Body of pancreas (tissue), 4 donors: ENCODE data around the gene RSRC1. TPM values are rescaled to one million over a fixed set of nuclear protein-coding genes. Genes with fewer than 3 reads are reported as not detected.
A peak's percentile ranks its signal among the peaks of the same experiment; 100 is the strongest.

Experiments used
- ATAC-seq: fragments of 150-250 bp; one replicate; pipeline ENCODE4 v1.9.1; 2016
- DNase-seq, 4 donors: peaks; one replicate each; pipeline ENCODE4 v3.0.0-alpha.2; 2019
- H3K27ac ChIP-seq, 4 donors: fragments of 200-600 bp; sonication (generic); 1 replicate in 3 of 4; 2 replicates in 1 of 4; pipeline versions ENCODE4 v1.5.1 to v1.6.1; 2016 to 2019; ENCODE audit warnings: mild to moderate bottlenecking in 1 of 4, mixed read lengths in 1 of 4, moderate library complexity in 1 of 4
- H3K27me3 ChIP-seq, 2 donors: fragments of 200-600 bp; sonication (generic); one replicate each; pipeline ENCODE4 v1.6.0; 2016; ENCODE audit warnings: mild to moderate bottlenecking in 1 of 2
- H3K36me3 ChIP-seq, 2 donors: fragments of 200-600 bp; sonication (generic); replicated peaks in 1 of 2; 2 replicates each; pipeline ENCODE4 v1.5.1; 2016; ENCODE audit warnings: low read depth in 2 of 2; ENCODE audit not compliant: insufficient read depth in 1 of 2
- H3K4me1 ChIP-seq: fragments of 200-600 bp; sonication (generic); one replicate; pipeline ENCODE4 v1.6.0; 2016
- H3K4me3 ChIP-seq, 2 donors: fragments of 200-600 bp; sonication (generic); 1 replicate in 1 of 2; 2 replicates in 1 of 2; pipeline ENCODE4 v1.5.1; 2016 to 2019
- H3K9me3 ChIP-seq, 3 donors: fragments of 200-600 bp; sonication (generic); 1 replicate in 2 of 3; 2 replicates in 1 of 3; pipeline ENCODE4 v1.5.1; 2016
- CTCF ChIP-seq, 7 experiments: fragments of 450-650 bp in 4 of 7; fragments of 200-600 bp in 3 of 7; sonication (generic) in 3 of 7; IDR thresholded peaks; one replicate each; pipeline ENCODE4 v1.5.1; 2016 to 2019; ENCODE audit warnings: antibody characterized with exemption in 7 of 7
- POLR2A ChIP-seq, 3 donors: fragments of 450-650 bp; IDR thresholded peaks; one replicate each; pipeline ENCODE4 v1.6.1; 2016; ENCODE audit warnings: antibody characterized with exemption in 3 of 3, mild to moderate bottlenecking in 2 of 3
- WGBS, 2 donors: methylation state at CpG; one replicate each; pipeline ENCODE4 v1.1.5; 2017; 5-methylcytosine and 5-hydroxymethylcytosine counted together
- intact Hi-C: fragments of 100-400 bp; cut with DNase I; formaldehyde crosslinking; loops from one replicate; pipeline ENCODE4 v1.15.1; 2023
- total RNA-seq, 2 donors: library from RNA; depleted of rRNA; stranded (reverse); fragments of >200 nt; gene quantifications; one replicate each; pipeline ENCODE4 v1.1.0, GENCODE V29; 2016

The RSRC1 gene
- total RNA-seq, 2 donors from 2014 or later = 18.5 to 21.5 TPM

- Histone ChIP-seq H3K4me1 (peaks cover 10% of the 10 kb centered on the region), H3K27me3 (peaks cover 0 to 32% of the 10 kb centered on the region in 2 donors), H3K27ac (no peak overlapping the region), H3K4me3 (no peak overlapping the region), H3K36me3 (no peaks in the 10 kb centered on the region), H3K9me3 (no peaks in the 10 kb centered on the region)
- WGBS, 2 donors = 8 to 15% methylated on average over 20 of the region's 20 CpGs
- intact Hi-C loops = no loop called here
- no peak for TF ChIP-seq POLR2A (IDR thresholded peaks at IDR 0.05)
- no peak for TF ChIP-seq CTCF (IDR thresholded peaks at IDR 0.05)
- ATAC-seq = no peak
- no peak for DNase-seq
Observed at GRCh38 chr3:158095814-158096704, 13.8 kb upstream of the RSRC1 start.

DNA sequence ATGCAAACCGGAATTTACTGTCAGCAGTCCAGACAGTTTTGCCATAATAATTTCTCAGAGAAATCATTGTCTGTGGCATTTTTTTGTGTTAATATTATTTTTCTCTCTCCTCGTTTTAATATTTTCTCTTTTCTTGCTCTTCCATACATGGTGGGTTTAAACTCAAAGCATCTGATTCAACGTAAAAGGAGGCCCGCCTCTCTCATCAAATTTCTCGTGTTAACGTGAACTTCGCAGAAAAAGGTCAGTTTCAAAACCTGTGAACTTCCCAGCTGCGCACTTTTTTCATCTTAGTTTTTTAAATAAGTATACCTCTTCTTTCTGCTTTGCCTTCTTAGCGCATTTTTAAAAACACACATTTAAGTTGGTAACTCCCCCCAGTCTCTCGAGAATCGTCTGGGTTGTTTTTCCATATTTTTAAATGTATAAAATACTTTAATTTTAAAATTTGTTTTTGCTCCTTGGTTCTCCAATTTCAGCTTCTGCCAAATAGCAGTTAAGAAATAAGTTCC is 12.8 kb upstream of the RSRC1 start:
- Histone ChIP-seq H3K27ac (no peak overlapping the region), H3K36me3 (no peaks in the 10 kb centered on the region), H3K4me1 (peaks cover 10% of the 10 kb centered on the region), H3K27me3 (peaks cover 0 to 41% of the 10 kb centered on the region in 2 donors), H3K9me3 (no peaks in the 10 kb centered on the region), H3K4me3 (no peak overlapping the region)
- ATAC-seq (no peak), DNase-seq (no peak)
- WGBS, 2 donors = 20 to 25% methylated on average over 11 of the region's 11 CpGs
- no peak for TF ChIP-seq POLR2A (IDR thresholded peaks at IDR 0.05)
- no peak for TF ChIP-seq CTCF (IDR thresholded peaks at IDR 0.05)
- intact Hi-C loops = no loop called here

GRCh38 chr3:158097593-158098308 is 12.1 kb upstream of the RSRC1 start:
- Histone ChIP-seq H3K4me1 (peaks cover 10% of the 10 kb centered on the region), H3K27me3 (peaks cover 0 to 47% of the 10 kb centered on the region in 2 donors), H3K4me3 (peak overlapping the region; percentile 38 to 67), H3K36me3 (no peaks in the 10 kb centered on the region), H3K9me3 (no peaks in the 10 kb centered on the region), H3K27ac (no peak overlapping the region)
- peak; percentile 98 for ATAC-seq
- intact Hi-C loops = no loop called here
- whole genome bisulfite sequencing, 2 donors = 1 to 3% methylated on average over 33 to 60 of the region's 60 CpGs
- TF ChIP-seq CTCF (IDR thresholded peaks at IDR 0.05) = peak in 1 of 7 experiments; percentile 13
- peak in 1 of 3 donors; percentile 14 for TF ChIP-seq POLR2A (IDR thresholded peaks at IDR 0.05)
- peak; percentile 85 to 89 (median 88) for DNase-seq

DNA sequence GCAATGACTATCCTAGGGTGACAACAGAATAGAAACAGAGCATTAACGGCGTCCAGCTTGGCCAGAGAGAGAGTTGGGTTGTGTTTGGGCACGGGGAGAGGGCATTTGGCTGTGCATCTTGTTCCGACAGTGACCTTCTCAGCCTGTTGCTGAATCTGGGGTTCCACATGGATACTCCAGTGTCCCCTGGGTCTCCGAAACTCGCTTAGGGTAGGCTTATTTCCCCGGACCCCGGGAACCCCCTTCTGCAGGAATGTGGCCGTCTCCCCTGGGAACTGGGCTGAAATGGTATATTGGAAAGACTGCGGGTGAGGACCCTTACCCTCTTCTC is 11.6 kb upstream of the RSRC1 start:
- Histone ChIP-seq H3K9me3 (no peaks in the 10 kb centered on the region), H3K27me3 (peaks cover 0 to 52% of the 10 kb centered on the region in 2 donors), H3K4me1 (peaks cover 15% of the 10 kb centered on the region), H3K36me3 (no peaks in the 10 kb centered on the region), H3K4me3 (no peak overlapping the region), H3K27ac (no peak overlapping the region)
- ATAC-seq (no peak), DNase-seq (no peak)
- WGBS, 2 donors = 1 to 3% methylated on average over 10 of the region's 10 CpGs
- TF ChIP-seq POLR2A (IDR thresholded peaks at IDR 0.05) (no peak), CTCF (IDR thresholded peaks at IDR 0.05) (no peak)
- intact Hi-C loops = no loop called here
